GM18511 (cell line): ENCODE results near the gene RNF208.
"Not testable (repeated sequence)": the region's sequence is repeated elsewhere in the genome, so short reads cannot be mapped to it uniquely, and the experiment has no call there.

Experiments used
- ATAC-seq: cut with Tn5 transposase; IDR thresholded peaks from one replicate; pipeline ENCODE4 v1.9.1; 2021; ENCODE audit warnings: mild to moderate bottlenecking, moderate library complexity; ENCODE audit not compliant: unreplicated experiment

RNF208 gene

GRCh38 chr9:137240318-137240840 lies 18.3 kb upstream of the RNF208 start:
- peak; percentile 26 for ATAC-seq

- ATAC-seq, result not testable (repeated sequence)
Observed at GRCh38 chr9:137239541-137240200, 17.6 kb upstream of the RNF208 start.

- ATAC-seq, result no peak
Observed at GRCh38 chr9:137237759-137238726, 16.0 kb upstream of the RNF208 start.

GRCh38 chr9:137236936-137237421 lies 14.9 kb upstream of the RNF208 start:
- no peak for ATAC-seq

- no peak for ATAC-seq
Observed at GRCh38 chr9:137236238-137236935, 14.3 kb upstream of the RNF208 start.

GRCh38 chr9:137235424-137236237 lies 13.6 kb upstream of the RNF208 start:
- ATAC-seq, result no peak

GRCh38 chr9:137234758-137235423 lies 12.9 kb upstream of the RNF208 start:
- ATAC-seq, result no peak

GRCh38 chr9:137234055-137234697 lies 12.1 kb upstream of the RNF208 start:
- no peak for ATAC-seq

- ATAC-seq, result no peak
Observed at GRCh38 chr9:137233143-137233980, 11.3 kb upstream of the RNF208 start.

GRCh38 chr9:137232510-137232909 lies 10.5 kb upstream of the RNF208 start:
- no peak for ATAC-seq

- ATAC-seq, result no peak
Observed at GRCh38 chr9:137232101-137232500, 10.1 kb upstream of the RNF208 start.

- ATAC-seq, result no peak
Observed at GRCh38 chr9:137231372-137232039, 9.5 kb upstream of the RNF208 start.

- no peak for ATAC-seq
Observed at GRCh38 chr9:137230705-137231371, 8.8 kb upstream of the RNF208 start, which contains the start of gene SLC34A3. TSS of gene SLC34A3 (plus strand) at chr9:137230901. CDS start at chr9:137231703, 802 bp downstream.

- ATAC-seq, result no peak
Observed at GRCh38 chr9:137229903-137230704, 8.1 kb upstream of the RNF208 start.

- ATAC-seq, result no peak
Observed at GRCh38 chr9:137228968-137229896, 7.2 kb upstream of the RNF208 start.
